SJCRH30 (cell line): ENCODE results near the gene ASB4. TPM values are rescaled to one million over a fixed set of nuclear protein-coding genes. Genes with fewer than 3 reads are reported as not detected.
"Not testable (repeated sequence)": the region's sequence is repeated elsewhere in the genome, so short reads cannot be mapped to it uniquely, and the experiment has no call there.

ENCODE experiments used
- DNase-seq, 2 experiments: peaks; one replicate each; pipeline ENCODE4 v3.0.0-alpha.2; 2015 to 2020
- H3K27ac ChIP-seq: fragments of 250-450 bp; sonication (Bioruptor Pico); 2 replicates; pipeline ENCODE4 v1.5.1; 2020; ENCODE audit warnings: mild to moderate bottlenecking, moderate library complexity
- H3K27me3 ChIP-seq: fragments of 250-450 bp; sonication (Bioruptor Pico); 2 replicates; pipeline ENCODE4 v1.5.1; 2020; ENCODE audit warnings: mild to moderate bottlenecking, moderate library complexity
- H3K36me3 ChIP-seq: fragments of 250-450 bp; sonication (Bioruptor Pico); 2 replicates; pipeline ENCODE4 v1.5.1; 2020; ENCODE audit warnings: mild to moderate bottlenecking, moderate library complexity
- H3K4me1 ChIP-seq: fragments of 250-450 bp; sonication (Bioruptor Pico); 2 replicates; pipeline ENCODE4 v1.5.1; 2020; ENCODE audit warnings: mild to moderate bottlenecking, moderate library complexity
- H3K4me3 ChIP-seq: fragments of 250-450 bp; sonication (Bioruptor Pico); 2 replicates; pipeline ENCODE4 v1.5.1; 2020; ENCODE audit warnings: mild to moderate bottlenecking, moderate library complexity
- H3K9me3 ChIP-seq: fragments of 250-450 bp; sonication (Bioruptor Pico); replicated peaks from 2 replicates; pipeline ENCODE4 v1.5.1; 2020; ENCODE audit warnings: mild to moderate bottlenecking, moderate library complexity
- total RNA-seq: library from RNA; depleted of rRNA; stranded (reverse); fragments of >200 nt; shearing (Covaris generic); gene quantifications from 2 replicates; pipeline ENCODE4 v1.2.3, GENCODE V29; 2014; rRNA removed

The ASB4 gene, protein sequence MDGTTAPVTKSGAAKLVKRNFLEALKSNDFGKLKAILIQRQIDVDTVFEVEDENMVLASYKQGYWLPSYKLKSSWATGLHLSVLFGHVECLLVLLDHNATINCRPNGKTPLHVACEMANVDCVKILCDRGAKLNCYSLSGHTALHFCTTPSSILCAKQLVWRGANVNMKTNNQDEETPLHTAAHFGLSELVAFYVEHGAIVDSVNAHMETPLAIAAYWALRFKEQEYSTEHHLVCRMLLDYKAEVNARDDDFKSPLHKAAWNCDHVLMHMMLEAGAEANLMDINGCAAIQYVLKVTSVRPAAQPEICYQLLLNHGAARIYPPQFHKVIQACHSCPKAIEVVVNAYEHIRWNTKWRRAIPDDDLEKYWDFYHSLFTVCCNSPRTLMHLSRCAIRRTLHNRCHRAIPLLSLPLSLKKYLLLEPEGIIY
- 0.08 and 0.15 TPM in 2 replicates for total RNA-seq

- H3K4me3 ChIP-seq, result no peak within 1 kb of the TSS
- H3K36me3 ChIP-seq, result no peaks in the 10 kb centered on the region
- H3K4me1 ChIP-seq, result peaks cover 12% of the 10 kb centered on the region
- H3K27ac ChIP-seq, result no peak within 1 kb of the TSS
- DNase-seq, result no peak
- no peaks in the 10 kb centered on the region for H3K9me3 ChIP-seq
- no peaks in the 10 kb centered on the region for H3K27me3 ChIP-seq
Measured at GRCh38 chr7:95485391-95486123, at the start of gene ASB4. Gene ASB4, plus strand, starts transcription at chr7:95485943. Its CDS starts 29 bp downstream, at chr7:95485972.

DNA sequence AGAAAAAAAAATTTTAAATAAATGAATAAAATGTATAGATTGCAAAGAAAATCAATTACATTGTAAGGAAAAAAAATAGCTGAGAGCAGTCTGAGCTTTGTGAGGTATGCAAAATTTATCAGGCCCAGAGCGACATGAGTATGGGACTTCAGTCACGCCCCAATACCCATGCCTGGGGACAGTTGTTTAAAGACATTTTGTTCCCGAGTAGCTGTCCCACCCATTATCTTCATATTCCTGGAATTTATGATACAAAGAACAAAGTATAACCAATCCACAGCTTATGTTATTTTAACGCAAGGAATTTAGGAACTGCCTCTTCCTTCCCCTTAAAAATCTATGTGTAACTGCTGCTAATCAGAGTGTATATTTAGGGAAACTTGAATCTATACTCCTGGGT is 49.3 kb upstream of the ASB4 start:
- Histone ChIP-seq H3K4me3 (no peak overlapping the region), H3K4me1 (peaks cover 14% of the 10 kb centered on the region), H3K27me3 (no peaks in the 10 kb centered on the region), H3K36me3 (peaks cover 5% of the 10 kb centered on the region; the same call in 1 of the 2 replicates), H3K9me3 (0 out of 2 replicates have a peak, but pooled peaks cover 3% of the 10 kb centered on the region), H3K27ac (no peak overlapping the region; the same call in 1 of the 2 replicates)
- DNase-seq, result peak in 1 of 2 experiments; percentile 34

DNA sequence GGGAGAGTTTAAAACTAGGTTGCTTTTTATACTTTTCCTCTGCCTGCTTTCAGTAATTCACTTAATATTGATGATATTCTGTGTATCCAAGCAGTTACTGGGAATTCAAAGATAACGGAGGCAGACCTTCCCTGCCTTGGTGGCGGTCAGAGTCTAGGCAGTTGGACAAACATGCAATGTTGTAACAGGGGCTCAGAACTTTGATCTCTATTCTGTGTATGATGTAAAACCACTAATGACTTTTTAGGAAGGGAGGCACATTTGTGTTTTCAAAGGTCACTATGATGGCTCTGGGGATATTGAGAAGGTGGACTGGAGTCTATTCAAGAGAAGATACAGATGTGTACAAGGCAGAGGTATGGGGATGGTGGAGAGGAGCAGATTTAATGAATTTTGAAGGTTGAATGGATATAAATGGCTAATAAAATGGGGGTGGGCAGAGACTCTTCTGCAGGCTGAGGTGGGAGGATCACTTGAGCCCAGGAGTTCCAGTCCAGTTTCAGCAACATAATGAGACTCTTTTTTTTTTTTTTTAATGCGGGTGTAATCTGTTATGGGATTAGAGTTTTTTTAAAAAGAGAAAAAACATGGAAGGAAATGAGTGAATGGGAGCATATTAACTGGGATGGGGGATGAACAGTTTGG is 45.2 kb upstream of the ASB4 start:
- no peak for DNase-seq
- no peak overlapping the region for H3K4me3 ChIP-seq
- 0 out of 2 replicates have a peak, but pooled peaks cover 3% of the 10 kb centered on the region for H3K9me3 ChIP-seq
- peaks cover 14% of the 10 kb centered on the region for H3K4me1 ChIP-seq
- H3K36me3 ChIP-seq, result no peaks in the 10 kb centered on the region
- no peaks in the 10 kb centered on the region for H3K27me3 ChIP-seq
- no peak overlapping the region for H3K27ac ChIP-seq

GRCh38 chr7:95441042-95441823 is 44.5 kb upstream of the ASB4 start:
- no peak for DNase-seq
- no peak overlapping the region for H3K4me3 ChIP-seq

GRCh38 chr7:95444796-95445195 is 40.9 kb upstream of the ASB4 start:
- H3K9me3 ChIP-seq, result no peaks in the 10 kb centered on the region
- no peak for DNase-seq
- H3K36me3 ChIP-seq, result no peaks in the 10 kb centered on the region
- no peak overlapping the region for H3K27ac ChIP-seq
- no peaks in the 10 kb centered on the region for H3K4me1 ChIP-seq
- no peak overlapping the region for H3K4me3 ChIP-seq
- H3K27me3 ChIP-seq, result no peaks in the 10 kb centered on the region

More at GRCh38 chr7:95441042-95441823, 44.5 kb upstream of the ASB4 start:
- Histone ChIP-seq H3K36me3 (no peaks in the 10 kb centered on the region), H3K4me1 (peaks cover 10% of the 10 kb centered on the region), H3K27me3 (no peaks in the 10 kb centered on the region), H3K9me3 (0 out of 2 replicates have a peak, but pooled peaks cover 3% of the 10 kb centered on the region), H3K27ac (no peak overlapping the region)

DNA sequence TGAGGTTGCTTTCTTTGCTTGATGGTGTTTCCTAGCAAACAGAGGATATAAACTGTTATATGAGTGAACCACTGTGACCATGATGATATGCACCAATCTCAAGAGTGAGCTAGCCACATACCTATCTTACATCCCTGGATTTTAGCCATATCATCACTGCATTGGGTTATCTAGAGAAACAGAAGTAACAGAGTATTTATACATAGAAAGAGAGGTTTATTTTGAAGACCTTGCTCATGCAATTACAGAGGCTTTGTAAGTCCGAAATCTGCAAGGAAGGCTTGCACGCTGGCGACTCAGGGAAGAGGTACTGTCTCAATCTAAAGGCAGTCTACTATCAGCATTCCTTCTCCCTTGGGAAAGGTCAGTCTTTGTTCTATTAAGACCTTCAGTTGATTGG is 39.1 kb upstream of the ASB4 start:
- no peak overlapping the region for H3K27ac ChIP-seq
- DNase-seq, result no peak

DNA sequence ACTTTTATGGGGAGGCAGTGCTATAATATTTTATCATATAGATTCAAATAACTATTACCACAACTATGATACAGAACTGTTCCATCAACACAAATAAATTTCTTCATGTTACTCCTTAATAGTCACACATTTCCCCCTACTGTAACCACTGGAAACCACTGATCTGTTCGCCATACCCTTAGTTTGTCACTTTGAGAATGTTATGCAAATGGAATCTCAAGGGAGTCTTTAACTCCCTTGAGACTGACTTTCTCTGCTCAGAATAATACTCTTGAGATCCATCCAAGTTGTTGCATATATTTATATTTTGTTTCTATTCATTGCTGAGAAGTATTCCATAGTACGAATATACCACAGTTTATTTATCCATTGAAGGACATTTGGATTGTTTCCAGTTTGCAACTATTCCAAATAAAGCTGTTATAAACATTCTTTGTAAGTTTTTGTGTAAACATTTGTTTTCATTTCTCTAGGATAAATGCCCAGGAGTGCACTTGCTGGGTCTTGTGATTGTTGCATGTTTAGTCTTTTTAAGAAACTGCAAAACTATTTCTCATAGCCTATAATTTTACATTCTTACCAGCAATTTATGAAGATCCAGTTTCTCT is 31.2 kb upstream of the ASB4 start:
- Histone ChIP-seq H3K27ac (no peak overlapping the region), H3K27me3 (no peaks in the 10 kb centered on the region), H3K4me3 (no peak overlapping the region), H3K4me1 (no peaks in the 10 kb centered on the region), H3K9me3 (peaks cover 8% of the 10 kb centered on the region; the same call in 1 of the 2 replicates), H3K36me3 (no peaks in the 10 kb centered on the region)
- no peak for DNase-seq

More for the DNA sequence above, 39.1 kb upstream of the ASB4 start:
- H3K4me1 ChIP-seq, result no peaks in the 10 kb centered on the region
- H3K9me3 ChIP-seq, result no peaks in the 10 kb centered on the region
- H3K4me3 ChIP-seq, result no peak overlapping the region
- H3K27me3 ChIP-seq, result no peaks in the 10 kb centered on the region
- H3K36me3 ChIP-seq, result no peaks in the 10 kb centered on the region

DNA sequence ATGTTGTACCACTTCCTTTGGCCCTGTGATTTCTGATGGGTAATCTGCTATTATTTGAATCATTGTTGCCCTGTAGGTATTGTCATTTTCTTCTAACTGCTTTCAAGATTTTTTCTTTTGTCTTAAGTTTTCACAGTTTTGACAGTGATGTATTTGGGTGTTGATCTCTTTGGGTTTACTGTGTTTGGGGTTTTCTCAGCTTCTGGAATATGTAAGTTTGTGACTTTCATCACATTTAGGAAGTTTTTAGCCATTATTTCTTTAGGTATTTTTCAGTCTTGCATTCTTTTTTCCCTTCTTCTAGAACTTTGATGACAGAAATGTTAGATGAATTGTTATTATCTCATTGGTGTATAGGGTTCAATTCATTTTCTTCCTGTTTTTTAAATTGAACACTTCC is 27.8 kb upstream of the ASB4 start:
- no peak overlapping the region for H3K4me3 ChIP-seq
- DNase-seq, result no peak
- H3K27ac ChIP-seq, result no peak overlapping the region
- H3K9me3 ChIP-seq, result peaks cover 8% of the 10 kb centered on the region; the same call in 1 of the 2 replicates
- H3K27me3 ChIP-seq, result no peaks in the 10 kb centered on the region
- H3K36me3 ChIP-seq, result no peaks in the 10 kb centered on the region
- no peaks in the 10 kb centered on the region for H3K4me1 ChIP-seq

GRCh38 chr7:95460653-95461052 is 25.1 kb upstream of the ASB4 start:
- H3K4me3 ChIP-seq, H3K27me3 ChIP-seq, H3K4me1 ChIP-seq, H3K36me3 ChIP-seq, H3K27ac ChIP-seq, H3K9me3 ChIP-seq, DNase-seq: not testable (repeated sequence)

DNA sequence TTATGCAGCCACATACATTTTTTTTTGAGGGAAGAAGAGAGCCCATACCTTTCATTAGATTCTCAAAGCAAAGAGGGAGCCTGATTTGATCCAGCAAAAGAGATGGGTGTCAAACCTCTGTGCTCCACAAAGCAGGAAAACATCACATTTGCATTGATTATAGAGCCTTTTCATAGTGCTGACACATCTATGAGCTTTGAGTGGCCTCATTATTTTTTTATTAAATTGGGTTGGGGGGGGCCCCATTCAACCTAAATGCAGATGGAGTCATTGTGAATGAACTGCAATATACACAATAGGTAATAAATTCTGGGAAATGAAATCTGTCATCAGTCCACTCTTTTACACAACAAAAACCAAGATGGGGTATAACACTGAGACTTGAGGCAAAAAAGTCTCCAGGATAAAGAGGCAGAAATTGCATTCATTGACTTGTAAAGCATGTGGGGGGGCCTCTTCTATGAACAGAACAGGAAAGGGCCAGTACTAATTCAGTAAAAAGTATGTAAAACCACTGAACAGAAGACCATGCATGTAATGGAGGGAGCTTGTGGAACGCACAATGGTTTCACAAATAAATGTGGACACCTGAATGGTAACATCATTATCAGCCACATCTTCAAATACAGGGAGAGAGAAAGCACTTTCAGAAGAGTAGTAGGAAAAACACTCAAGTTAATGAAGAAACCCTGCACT is 17.7 kb upstream of the ASB4 start:
- H3K27me3 ChIP-seq, result no peaks in the 10 kb centered on the region
- no peaks in the 10 kb centered on the region for H3K36me3 ChIP-seq
- peaks cover 35% of the 10 kb centered on the region for H3K4me1 ChIP-seq
- no peak for DNase-seq
- H3K9me3 ChIP-seq, result no peaks in the 10 kb centered on the region
- H3K4me3 ChIP-seq, result no peak overlapping the region
- no peak overlapping the region for H3K27ac ChIP-seq

- Histone ChIP-seq H3K27ac (no peak overlapping the region), H3K4me1 (peaks cover 43% of the 10 kb centered on the region), H3K36me3 (no peaks in the 10 kb centered on the region), H3K4me3 (no peak overlapping the region), H3K27me3 (no peaks in the 10 kb centered on the region), H3K9me3 (no peaks in the 10 kb centered on the region)
- DNase-seq, result no peak
Measured at GRCh38 chr7:95469187-95469586, 16.6 kb upstream of the ASB4 start.

- H3K27me3 ChIP-seq, result no peaks in the 10 kb centered on the region
- no peaks in the 10 kb centered on the region for H3K9me3 ChIP-seq
- no peaks in the 10 kb centered on the region for H3K36me3 ChIP-seq
- no peak overlapping the region for H3K4me3 ChIP-seq
- H3K27ac ChIP-seq, result peak overlapping the region; percentile 52
- DNase-seq, result peak; percentile 61 to 82
- H3K4me1 ChIP-seq, result peaks cover 49% of the 10 kb centered on the region
Measured at GRCh38 chr7:95469848-95470247, 15.9 kb upstream of the ASB4 start.

GRCh38 chr7:95470452-95470851 is 15.3 kb upstream of the ASB4 start:
- no peaks in the 10 kb centered on the region for H3K36me3 ChIP-seq
- H3K4me1 ChIP-seq, result peaks cover 55% of the 10 kb centered on the region
- H3K4me3 ChIP-seq, result no peak overlapping the region
- H3K27me3 ChIP-seq, result no peaks in the 10 kb centered on the region
- DNase-seq, result peak; percentile 72 to 88
- no peaks in the 10 kb centered on the region for H3K9me3 ChIP-seq
- peak overlapping the region; percentile 52 for H3K27ac ChIP-seq
